Uterus (tissue), 2 donors: Measurements from ENCODE around the gene CCSER1.

Experiments
- CTCF ChIP-seq, 4 experiments: fragments of 200-600 bp in 2 of 4; fragments of 450-650 bp in 2 of 4; sonication (generic) in 2 of 4; IDR thresholded peaks; one replicate each; pipeline ENCODE4 v1.5.1; 2016 to 2019; ENCODE audit warnings: antibody characterized with exemption in 4 of 4, mild to moderate bottlenecking in 2 of 4, moderate library complexity in 1 of 4
- POLR2A ChIP-seq, 2 donors: fragments of 450-650 bp; IDR thresholded peaks; one replicate each; pipeline ENCODE4 v1.6.1; 2016; ENCODE audit warnings: antibody characterized with exemption in 2 of 2, mild to moderate bottlenecking in 1 of 2, moderate library complexity in 1 of 2

- no peak for TF ChIP-seq CTCF (IDR thresholded peaks at IDR 0.05)
- no peak for TF ChIP-seq POLR2A (IDR thresholded peaks at IDR 0.05)
Measured at GRCh38 chr4:91147067-91147466, 1019.9 kb downstream of the CCSER1 start.
